MCF 10A (cell line): ENCODE measurements around the gene CHD3. TPM values are rescaled to one million over a fixed set of nuclear protein-coding genes. Genes with fewer than 3 reads are reported as not detected.

Experiments used
- BruUV-seq: library from RNA; stranded (reverse); fragments of 400-500 nt; replicated peaks from 2 replicates; lab custom pipeline; 2021; lab: Mats Ljungman, UMichigan
- CTCF ChIA-PET: fragments of 300-600 bp; sonication (Branson Sonifier 250); formaldehyde crosslinking; extraction: SDS; loops from one replicate; lab custom pipeline; 2021; ENCODE audit warnings: antibody characterized with exemption, inconsistent platforms; lab: Yijun Ruan, JAX
- POLR2A ChIA-PET: fragments of 300-600, 350-650 bp; sonication (Branson Sonifier 250); formaldehyde crosslinking; extraction: SDS; loops from one replicate; lab custom pipeline; 2020; ENCODE audit warnings: antibody characterized with exemption, inconsistent platforms; lab: Yijun Ruan, JAX
- DNase-seq: peaks from one replicate; pipeline ENCODE4 v3.0.0-alpha.2; 2018; ENCODE audit not compliant: unreplicated experiment
- H3K27ac Mint-ChIP-seq: one replicate; pipeline ENCODE4 v1.8.0; 2022; ENCODE audit warnings: mild to moderate bottlenecking, low read depth, mixed read lengths; ENCODE audit not compliant: unreplicated experiment
- H3K27me3 Mint-ChIP-seq: one replicate; pipeline ENCODE4 v1.8.0; 2022; ENCODE audit warnings: mixed read lengths; ENCODE audit not compliant: insufficient read depth, unreplicated experiment
- H3K36me3 Mint-ChIP-seq: one replicate; pipeline ENCODE4 v1.8.0; 2022; ENCODE audit warnings: mild to moderate bottlenecking, moderate library complexity, mixed read lengths; ENCODE audit not compliant: insufficient read depth, unreplicated experiment
- H3K4me1 Mint-ChIP-seq: one replicate; pipeline ENCODE4 v1.8.0; 2022; ENCODE audit warnings: mixed read lengths; ENCODE audit not compliant: insufficient read depth, unreplicated experiment
- H3K4me3 Mint-ChIP-seq: one replicate; pipeline ENCODE4 v1.8.0; 2022; ENCODE audit warnings: mild to moderate bottlenecking, moderate library complexity, mixed read lengths; ENCODE audit not compliant: unreplicated experiment
- H3K9me3 Mint-ChIP-seq: one replicate; pipeline ENCODE4 v1.8.0; 2022; ENCODE audit warnings: mixed read lengths; ENCODE audit not compliant: unreplicated experiment
- intact Hi-C: fragments of 100-400 bp; cut with micrococcal nuclease; formaldehyde crosslinking; loops from 2 replicates; pipeline ENCODE4 v1.14.1; 2022
- total RNA-seq: library from RNA; stranded (reverse); gene quantifications from 2 replicates; pipeline ENCODE4 v1.2.3, GENCODE V29; 2022
- TF ChIP-seq, protein P1 (sequence below): fragments of 200-600 bp; IDR thresholded peaks from one replicate; pipeline ENCODE4 v1.8.0; 2022; ENCODE audit warnings: antibody characterized with exemption, mild to moderate bottlenecking; ENCODE audit not compliant: unreplicated experiment

The CHD3 gene
- total RNA-seq, 1 experiment from 2014 or later: 87.1 TPM

DNA sequence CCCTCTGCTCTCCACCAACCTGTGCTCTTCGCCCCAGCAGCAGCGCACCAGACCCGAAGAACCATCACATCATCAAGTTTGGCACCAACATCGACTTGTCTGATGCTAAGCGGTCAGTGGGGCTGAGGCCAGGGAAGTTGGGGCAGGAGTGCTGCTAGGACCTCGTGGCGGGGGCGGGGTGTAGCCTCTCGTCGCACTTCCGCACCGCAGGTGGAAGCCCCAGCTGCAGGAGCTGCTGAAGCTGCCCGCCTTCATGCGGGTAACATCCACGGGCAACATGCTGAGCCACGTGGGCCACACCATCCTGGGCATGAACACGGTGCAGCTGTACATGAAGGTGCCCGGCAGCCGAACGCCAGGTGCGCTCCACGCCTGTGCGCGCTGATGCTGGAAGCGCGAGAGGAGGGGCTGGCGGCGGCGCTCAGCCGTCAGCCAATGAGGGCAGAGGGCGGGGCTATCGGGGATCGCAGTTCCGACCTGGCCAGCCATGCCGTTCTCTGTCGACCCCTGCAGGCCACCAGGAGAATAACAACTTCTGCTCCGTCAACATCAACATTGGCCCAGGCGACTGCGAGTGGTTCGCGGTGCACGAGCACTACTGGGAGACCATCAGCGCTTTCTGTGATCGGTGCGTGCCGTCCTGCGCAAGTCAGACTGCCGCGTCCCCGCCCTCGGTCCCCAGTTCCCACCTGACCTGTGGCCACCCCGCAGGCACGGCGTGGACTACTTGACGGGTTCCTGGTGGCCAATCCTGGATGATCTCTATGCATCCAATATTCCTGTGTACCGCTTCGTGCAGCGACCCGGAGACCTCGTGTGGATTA, 36.9 kb upstream of the CHD3 start:
- peak; percentile 85 for DNase-seq
- H3K36me3 Mint-ChIP-seq: peaks cover 39% of the 10 kb centered on the region
- no peaks in the 10 kb centered on the region for H3K27me3 Mint-ChIP-seq
- H3K4me3 Mint-ChIP-seq: no peak overlapping the region
- peaks cover 7% of the 10 kb centered on the region for H3K4me1 Mint-ChIP-seq
- TF ChIP-seq, protein P1, sequence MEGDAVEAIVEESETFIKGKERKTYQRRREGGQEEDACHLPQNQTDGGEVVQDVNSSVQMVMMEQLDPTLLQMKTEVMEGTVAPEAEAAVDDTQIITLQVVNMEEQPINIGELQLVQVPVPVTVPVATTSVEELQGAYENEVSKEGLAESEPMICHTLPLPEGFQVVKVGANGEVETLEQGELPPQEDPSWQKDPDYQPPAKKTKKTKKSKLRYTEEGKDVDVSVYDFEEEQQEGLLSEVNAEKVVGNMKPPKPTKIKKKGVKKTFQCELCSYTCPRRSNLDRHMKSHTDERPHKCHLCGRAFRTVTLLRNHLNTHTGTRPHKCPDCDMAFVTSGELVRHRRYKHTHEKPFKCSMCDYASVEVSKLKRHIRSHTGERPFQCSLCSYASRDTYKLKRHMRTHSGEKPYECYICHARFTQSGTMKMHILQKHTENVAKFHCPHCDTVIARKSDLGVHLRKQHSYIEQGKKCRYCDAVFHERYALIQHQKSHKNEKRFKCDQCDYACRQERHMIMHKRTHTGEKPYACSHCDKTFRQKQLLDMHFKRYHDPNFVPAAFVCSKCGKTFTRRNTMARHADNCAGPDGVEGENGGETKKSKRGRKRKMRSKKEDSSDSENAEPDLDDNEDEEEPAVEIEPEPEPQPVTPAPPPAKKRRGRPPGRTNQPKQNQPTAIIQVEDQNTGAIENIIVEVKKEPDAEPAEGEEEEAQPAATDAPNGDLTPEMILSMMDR: peak; percentile 91
- H3K9me3 Mint-ChIP-seq: no peaks in the 10 kb centered on the region
- peak overlapping the region; percentile 16 for H3K27ac Mint-ChIP-seq
- ChIA-PET CTCF (interaction anchor here (0.8 to 3.0 kb wide), 13 partner anchors 11 to 165 kb away, joined by 3 to 27 read pairs (median 5); partner anchors contain the start of genes KDM6B and TP53), POLR2A (interaction anchor here (0.9 to 3.2 kb wide), 3 partner anchors 9 to 108 kb away, joined by 4 to 21 read pairs (median 12); partner anchors contain the start of gene KDM6B)
- intact Hi-C loops: loop anchor here (1.0 kb wide), 3 partner anchors 17 to 108 kb away; partner anchors contain the start of gene KDM6B
- BruUV-seq: no TSS peak

DNA sequence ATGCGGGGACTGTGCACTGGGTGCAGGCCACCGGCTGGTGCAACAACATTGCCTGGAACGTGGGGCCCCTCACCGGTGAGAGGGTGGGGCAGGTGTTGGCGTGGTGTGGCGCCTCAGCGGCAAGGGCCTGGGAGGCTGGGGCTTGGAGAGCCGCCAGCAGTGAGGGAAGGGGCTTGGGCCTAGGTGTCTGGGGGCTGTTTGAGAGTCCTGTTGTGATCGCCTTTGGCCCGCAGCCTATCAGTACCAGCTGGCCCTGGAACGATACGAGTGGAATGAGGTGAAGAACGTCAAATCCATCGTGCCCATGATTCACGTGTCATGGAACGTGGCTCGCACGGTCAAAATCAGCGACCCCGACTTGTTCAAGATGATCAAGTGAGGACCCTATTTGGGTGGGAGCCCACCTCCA, 36.3 kb upstream of the CHD3 start:
- DNase-seq: no peak
- TSS peak; percentile 0 for BruUV-seq
- Mint-ChIP-seq H3K9me3 (no peaks in the 10 kb centered on the region), H3K27me3 (no peaks in the 10 kb centered on the region), H3K4me1 (peaks cover 7% of the 10 kb centered on the region), H3K27ac (no peak overlapping the region), H3K36me3 (peaks cover 34% of the 10 kb centered on the region), H3K4me3 (no peak overlapping the region)
- CTCF ChIA-PET: interaction anchor here (0.8 to 3.0 kb wide), 2 partner anchors 27 to 36 kb away, joined by 3 to 27 read pairs; no protein-coding TSS in a partner anchor
- POLR2A ChIA-PET: interaction anchor here (3.2 kb wide), 1 partner anchor 18 kb away, joined by 21 read pairs; the partner anchor contains the start of gene KDM6B
- TF ChIP-seq, protein P1: no peak
- intact Hi-C loops: no loop called here

GRCh38 chr17:7852919-7853690, 35.5 kb upstream of the CHD3 start:
- Mint-ChIP-seq H3K4me1 (peaks cover 7% of the 10 kb centered on the region), H3K27me3 (no peaks in the 10 kb centered on the region), H3K4me3 (no peak overlapping the region), H3K27ac (no peak overlapping the region), H3K9me3 (no peaks in the 10 kb centered on the region), H3K36me3 (peaks cover 31% of the 10 kb centered on the region)
- TF ChIP-seq, protein P1: no peak
- POLR2A ChIA-PET: interaction anchor here (1.2 kb wide), 1 partner anchor 110 kb away, joined by 4 read pairs; no protein-coding TSS in a partner anchor
- DNase-seq: no peak
- intact Hi-C loops: no loop called here
- CTCF ChIA-PET: interaction anchor here (0.6 to 3.0 kb wide), 4 partner anchors 11 to 357 kb away, joined by 4 to 27 read pairs (median 4); partner anchors contain the start of gene AURKB
- no TSS peak for BruUV-seq
